T-helper 9 cell (primary cell): ENCODE data around the gene NEK7.

Source experiments
- DNase-seq: peaks from one replicate; pipeline ENCODE4 v3.0.0-alpha.2; 2020

NEK7 gene

DNA sequence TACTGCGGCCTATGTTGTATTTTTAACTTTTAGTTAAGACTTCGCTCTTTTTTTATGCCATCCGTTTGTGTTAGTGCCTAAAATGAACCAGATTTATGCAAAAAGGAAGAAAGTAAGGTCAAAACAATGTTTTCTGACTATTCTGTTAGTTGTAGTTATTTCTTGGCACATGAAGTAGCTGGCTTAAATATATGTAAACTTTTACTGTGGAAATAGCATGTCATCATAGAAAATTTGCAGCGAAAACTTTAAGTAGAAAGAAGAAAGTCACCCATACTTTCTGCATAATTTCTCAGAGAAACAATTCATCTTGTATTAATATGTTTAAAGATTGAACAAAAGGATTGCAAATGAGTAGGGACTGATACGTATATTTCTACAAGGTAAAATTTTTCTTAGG, 106.4 kb downstream of the NEK7 start:
- DNase-seq = no peak

DNA sequence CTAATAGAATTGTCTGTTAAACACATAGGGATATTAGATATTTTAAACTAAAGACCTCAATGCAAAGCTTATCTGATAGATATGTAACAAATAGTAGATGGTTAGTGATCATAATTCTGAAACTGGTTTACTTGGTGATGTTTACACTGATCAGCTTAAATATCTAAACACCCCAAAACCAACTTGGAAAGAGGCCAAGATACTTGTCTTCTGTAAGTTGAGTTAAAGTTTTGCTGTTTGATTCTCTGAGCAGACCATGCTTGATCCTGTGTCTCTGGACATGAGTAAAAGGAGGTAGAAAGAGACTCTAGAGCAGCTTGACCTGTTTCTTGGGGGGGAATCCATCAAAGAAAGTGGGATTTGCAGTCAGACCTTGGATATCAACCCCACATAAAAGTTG, 107.5 kb downstream of the NEK7 start:
- no peak for DNase-seq

DNA sequence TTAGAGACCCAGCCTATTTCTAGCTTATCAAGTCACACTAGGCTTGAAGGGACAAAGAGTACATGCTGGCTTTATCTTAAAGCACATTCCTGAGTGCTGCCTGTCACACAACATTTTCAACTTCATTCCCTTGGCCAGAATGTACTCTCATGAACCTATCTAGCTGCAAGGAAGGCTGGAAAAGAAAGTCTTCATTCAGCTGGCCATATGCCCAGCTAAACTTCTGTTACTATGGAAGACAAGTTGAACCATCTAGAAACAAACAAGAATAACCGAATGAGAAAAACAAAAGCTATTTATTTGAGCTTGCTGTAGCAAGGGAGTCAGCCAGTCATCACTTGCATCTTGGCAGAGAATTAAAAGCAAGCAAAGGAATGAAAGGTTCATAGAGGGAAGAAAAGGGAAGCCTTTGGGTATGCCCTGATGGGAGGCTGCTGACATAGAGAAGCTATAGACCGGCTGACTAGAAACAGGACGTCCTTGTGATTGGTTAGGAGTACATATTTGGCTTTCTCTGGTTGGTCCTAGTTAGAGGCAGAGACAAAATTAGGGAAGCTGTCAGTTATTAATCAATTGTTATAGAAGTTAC, 108.4 kb downstream of the NEK7 start:
- DNase-seq = no peak

DNA sequence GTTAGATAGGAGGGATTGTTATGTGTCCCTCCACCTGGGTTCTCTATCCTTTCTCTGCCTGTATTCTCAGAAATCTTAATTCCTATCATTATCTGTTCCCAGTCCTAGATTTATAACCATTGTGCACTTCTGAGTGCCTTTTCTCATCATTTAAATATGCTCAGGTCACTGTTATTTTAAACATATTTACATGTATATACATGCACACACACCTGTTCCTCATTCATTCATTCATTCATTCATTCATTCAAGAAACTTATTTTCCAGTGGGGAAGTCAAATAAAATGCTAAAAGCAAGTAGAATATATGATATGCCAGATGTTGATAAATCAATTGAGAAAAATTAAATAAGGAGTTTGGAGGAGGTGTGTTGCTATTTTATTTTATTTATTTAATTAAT, 110.3 kb downstream of the NEK7 start:
- no peak for DNase-seq

DNA sequence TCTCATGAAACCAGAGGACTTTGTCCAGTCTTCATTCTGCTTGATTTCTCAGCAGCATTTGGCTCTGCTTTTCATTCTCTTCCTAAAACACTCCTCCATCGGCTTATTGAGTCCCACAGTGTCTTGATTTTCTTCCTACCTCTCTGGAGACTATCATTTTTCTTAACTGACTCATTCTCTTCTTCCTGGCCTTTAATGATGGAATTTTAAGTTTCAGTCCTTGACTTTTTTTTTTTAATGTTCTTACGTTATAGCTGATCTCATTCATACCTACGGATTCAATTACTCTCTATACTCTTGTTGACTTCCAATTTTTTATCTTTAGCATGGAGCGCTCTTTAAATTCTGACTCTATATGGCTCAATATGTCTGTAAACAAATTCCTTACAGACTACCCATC, 111.1 kb downstream of the NEK7 start:
- DNase-seq = no peak

DNA sequence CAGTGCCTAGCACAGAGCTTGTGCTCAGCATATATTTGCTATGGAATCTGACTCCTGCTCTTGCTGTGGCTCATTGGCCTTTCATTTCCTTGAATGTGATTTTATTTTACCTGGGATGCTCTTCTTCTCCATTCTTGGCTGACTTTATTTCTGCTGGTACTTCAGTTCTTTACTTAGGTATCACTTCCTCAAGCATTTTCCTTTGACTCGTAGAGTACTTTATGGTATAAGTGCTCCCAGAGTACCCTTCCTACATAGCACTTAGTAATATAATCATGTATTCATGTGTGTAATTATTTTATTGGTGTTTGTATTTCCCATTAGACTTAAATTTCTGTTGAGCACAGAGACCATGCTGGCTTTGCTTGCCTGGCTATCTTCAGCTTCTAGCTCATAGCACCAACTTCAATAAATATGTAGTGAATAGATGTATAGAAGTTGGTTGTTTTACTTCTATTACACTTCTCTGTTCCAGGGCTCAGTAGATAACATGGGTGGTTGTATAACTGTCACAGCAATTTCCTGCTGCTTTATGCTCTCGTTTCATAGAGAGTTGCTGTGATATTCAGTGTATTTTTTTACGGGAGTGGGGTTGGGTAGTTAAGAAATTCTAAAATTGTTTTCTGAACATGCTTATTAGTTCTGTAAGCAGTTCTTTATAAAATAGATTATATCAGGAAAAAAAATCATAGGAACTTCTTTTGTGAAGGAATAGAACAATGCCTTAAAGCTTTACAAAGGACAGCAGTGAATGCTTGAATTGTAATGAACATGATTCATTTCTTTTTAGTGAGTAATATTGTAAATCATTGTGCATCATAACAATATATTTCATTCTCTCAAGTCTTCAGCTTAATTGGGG, 112.2 kb downstream of the NEK7 start:
- no peak for DNase-seq

DNA sequence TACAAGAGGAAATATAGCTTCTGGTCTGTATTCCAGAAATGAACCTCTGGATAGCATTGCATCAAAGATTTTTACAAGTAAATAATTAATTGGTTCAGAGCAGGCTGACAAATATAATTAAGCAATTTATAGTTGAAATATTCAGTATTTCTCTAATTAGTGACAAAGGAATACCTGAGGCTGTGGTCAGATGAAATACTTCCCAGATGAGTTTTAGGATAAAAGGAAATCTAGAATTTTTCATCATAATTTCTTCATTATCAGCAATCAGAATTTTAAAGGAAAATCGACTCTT, 112.8 kb downstream of the NEK7 start:
- no peak for DNase-seq

DNA sequence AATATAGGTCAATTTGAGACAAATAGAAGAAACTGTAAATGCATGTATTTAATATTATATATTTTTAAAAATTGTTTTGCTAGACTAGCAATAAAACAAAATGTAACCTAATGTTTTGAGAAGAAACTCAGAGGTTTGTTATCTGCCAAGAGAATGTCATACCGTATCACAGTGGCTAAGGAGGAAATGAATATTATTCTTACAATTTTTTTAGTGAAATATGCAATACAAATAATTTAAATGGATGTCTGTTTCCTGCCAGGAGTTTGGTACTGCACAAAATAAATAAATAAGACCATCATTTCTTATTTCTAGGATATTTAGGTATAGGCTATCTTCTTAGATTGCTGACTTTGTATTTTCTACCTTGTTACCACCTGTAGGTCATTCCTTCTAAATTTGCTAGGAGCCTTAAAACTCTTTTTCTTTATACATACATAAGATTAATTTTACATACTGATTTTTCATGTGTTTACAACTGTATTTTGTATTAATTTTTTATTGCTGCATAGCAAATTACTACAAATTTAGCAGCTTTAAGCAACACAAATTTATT, 113.6 kb downstream of the NEK7 start:
- no peak for DNase-seq

DNA sequence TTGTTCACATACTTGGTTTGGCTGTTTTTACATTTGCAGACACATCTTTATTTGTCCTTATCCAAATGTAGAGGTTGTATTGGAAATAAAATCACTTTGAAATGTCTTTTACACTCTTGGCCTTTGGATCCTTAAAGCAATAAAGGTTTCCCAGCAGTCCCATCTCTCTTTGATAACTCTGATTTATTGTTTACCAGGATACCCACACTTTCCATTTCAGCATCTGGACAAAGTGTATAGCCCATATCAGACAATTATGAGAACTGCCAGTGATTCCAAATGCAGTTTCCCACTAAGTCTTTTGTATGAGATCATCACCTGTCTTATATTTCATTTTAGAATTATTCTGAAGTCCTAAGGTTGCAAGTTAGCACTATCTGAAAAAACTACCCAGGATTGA, 114.7 kb downstream of the NEK7 start:
- DNase-seq = no peak

DNA sequence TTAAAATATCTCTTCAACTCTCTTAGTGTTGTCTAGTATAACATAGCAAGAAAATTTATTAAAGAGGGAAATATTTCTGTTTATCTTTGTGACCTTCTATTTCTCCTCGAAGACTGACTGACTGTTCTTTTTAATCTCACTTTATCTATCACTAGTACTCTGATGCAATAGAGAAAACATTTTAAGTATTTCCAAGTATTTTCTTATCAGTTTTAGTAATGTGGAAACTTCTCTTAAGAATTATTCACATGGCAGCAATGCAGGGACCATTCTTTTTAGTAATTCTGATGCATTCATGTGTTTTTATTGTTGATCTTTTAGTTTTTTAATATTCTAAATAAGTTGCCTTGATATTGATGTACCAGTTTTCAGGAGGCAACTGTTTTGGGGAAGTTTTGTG, 115.7 kb downstream of the NEK7 start:
- DNase-seq = no peak

DNA sequence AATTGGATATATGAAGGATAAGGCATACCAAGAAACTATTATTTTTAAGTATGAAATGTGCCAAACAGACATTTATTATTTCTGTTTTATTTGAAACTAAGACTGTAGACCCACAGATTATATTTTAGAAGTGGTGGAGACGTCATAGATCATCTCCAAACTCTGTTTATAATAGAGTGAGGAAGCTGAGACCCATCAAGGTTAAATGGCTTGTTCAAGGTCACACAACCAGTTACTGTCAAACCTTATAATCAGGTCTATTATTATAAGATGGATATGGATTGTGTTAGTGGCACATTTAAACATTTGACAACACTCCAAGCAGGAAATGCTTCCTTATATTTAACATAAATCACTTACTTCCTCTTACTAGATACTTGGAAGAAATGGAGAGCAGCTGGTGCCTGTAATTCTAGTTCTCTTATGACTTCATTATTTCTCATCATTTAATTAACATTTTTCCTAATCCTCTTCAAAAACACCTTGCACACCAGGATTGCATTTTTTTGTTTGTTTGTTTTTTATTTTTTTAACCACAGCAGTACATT, 117.0 kb downstream of the NEK7 start:
- no peak for DNase-seq

DNA sequence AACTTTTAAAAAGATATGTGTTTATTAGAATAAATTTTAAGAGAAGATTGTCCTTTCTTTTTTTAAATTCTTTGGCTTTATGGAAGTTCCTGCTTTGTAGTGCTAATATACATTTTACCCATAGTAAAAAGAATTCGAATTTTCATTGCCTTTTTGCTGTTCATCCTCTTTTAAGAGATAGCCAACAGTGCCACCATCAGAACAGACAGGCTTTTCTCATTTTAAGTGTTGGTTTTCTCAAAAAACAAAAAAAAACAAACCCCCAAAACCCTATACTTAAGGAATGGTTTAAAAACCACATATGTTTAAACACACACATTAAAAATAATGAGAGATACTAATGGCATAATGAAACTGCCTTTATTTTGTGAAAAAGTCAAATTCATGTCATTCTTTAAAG, 118.8 kb downstream of the NEK7 start:
- DNase-seq = no peak

DNA sequence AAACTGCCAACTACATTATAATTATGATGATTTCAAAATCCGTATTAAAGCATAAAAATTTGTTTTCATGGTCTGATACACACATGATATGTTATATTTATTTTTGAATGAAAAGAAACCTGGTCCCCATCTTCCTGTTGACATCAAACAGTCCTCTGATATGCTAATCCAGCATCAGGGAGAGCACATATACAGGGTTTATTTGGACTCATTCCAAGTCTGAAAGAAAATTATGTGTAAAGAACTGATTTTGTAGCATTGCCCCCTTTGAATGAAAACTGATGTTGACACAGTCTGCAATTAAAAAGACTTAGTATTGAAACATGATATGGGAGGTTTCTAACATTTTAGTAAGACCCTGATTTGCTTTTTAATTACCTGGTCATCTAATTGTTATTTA, 119.4 kb downstream of the NEK7 start:
- DNase-seq = no peak

DNA sequence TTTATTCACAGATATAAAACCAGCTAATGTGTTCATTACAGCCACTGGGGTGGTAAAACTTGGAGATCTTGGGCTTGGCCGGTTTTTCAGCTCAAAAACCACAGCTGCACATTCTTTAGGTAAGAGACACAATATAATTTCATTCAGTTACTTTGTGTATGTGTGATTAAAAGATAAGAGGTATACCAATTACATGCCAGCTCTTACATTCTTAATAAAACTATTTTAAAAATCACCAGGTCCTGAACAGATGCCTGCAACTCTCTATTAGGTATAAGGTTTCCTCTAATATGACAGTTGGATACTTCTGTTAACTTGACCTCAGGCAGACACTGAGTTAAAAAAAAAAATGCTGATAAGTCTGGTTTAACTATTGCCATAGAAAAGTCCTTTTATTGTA, 122.1 kb downstream of the NEK7 start:
- DNase-seq = no peak

DNA sequence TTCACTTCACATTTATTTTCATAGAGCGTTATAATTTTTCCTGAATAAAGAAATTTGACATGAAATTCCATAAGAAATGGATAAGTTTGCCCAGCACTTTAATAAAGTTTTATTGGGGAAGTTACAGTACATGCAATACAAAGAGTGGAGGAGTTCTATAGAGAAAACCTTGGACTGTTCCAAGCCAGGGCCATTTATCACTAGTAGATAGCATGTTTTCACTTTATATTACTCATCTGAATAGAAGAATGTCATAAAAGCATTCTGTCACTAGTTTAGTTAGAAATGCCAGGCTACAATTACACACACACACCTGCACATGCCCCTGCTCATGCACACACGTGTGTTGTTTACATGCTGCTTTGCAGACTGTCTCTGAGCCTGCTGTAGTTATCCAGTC, 123.3 kb downstream of the NEK7 start:
- DNase-seq = no peak

DNA sequence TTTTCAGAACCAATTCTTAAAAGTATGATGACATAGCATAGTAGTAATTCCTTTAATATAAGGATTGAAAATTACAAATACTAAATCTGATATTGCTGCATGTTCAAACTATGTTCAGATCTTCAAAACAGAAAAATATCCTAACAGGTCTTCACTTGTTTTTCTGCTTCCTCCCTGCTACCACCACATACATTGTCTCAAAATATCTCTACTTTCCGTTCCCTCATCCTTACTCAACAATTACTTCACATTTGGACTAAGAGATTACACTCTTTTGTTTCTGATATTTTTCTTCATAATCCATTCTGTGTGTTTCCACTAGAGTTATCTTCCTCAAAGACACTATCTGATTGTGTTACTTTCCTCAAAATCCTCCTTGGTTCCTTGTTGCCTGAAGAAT, 125.1 kb downstream of the NEK7 start:
- no peak for DNase-seq

DNA sequence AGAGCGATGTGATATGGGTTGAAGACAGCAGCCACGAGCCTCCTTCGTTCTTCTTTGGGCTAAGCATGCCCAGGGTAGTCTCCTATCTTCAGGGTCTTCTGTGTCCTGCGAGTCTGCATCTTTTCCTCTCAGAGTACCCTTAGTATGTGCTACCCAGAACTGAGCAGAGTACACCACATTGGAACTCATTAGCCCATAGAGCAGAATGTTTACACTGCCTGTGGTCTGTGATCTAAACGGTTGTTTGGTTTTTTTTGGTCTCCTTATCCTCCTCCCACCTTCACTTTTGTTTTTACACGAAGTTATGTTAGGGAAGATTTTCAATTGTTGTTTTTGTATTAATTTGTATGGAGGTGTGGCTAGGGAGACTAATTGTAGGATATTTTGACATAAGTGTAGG, 126.4 kb downstream of the NEK7 start:
- no peak for DNase-seq

DNA sequence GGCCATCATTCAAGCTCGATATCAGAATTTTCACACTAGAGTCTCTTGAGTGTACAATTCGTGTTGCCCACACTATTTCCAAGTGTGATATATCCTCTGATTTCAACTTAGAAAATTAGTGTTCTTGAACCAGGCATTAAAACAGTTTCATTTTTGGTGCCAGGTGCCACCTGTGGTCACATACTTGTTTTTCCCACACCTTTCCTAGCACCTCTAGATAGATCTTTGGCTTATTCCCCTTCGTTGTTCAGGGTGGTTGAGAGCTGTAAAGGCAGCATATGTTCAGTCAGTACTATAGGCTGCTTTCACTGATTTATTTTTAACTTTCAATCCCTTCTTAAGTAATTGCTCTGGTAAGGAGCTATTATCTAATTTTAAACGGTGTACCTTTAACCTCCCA, 131.1 kb downstream of the NEK7 start:
- no peak for DNase-seq

DNA sequence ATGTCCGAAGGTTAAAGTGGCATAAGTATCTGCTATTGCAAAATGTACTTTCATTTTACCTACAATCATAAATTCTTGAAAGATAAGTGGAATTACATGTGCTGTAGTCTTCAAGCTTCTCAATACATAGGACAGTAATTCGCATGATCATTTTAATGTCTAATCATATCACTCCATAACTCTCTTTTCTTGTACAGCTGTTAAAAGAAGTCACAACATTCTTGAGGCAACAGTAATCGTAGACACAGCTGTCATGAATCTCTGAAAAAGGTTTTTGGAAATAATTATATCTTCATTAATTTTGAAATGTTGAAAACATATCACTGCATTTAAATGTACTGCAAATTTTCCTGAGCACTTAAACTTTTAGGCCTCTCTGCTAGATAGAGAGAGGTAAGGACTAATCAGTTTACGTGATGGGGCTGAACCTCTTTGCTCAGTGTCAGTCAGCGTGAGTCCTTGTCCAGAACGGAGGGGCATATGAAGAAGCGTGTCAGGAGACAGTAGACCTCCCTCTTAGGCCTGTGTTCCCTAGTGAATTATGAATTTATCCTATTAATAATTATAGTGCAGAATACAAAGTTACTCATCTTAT, 133.4 kb downstream of the NEK7 start:
- no peak for DNase-seq

DNA sequence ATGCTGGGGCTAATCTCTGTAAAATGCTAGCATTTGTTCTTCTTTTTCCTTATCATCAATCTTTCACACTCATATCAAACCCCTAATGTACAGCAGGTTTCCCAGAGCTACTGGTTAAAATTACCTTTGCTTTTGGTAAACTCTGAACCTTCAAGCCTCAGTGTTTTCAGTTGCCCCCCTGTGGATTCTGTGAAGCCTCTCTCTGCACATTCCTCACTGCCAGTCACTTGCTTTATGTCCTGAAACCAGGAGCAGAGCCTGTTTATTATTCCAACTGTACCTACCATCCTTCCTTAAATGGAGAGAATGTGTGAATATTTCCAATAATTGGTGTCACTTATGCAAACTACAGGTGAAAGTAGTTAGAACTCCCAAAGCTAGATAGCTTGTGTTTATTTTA, 134.2 kb downstream of the NEK7 start:
- no peak for DNase-seq

DNA sequence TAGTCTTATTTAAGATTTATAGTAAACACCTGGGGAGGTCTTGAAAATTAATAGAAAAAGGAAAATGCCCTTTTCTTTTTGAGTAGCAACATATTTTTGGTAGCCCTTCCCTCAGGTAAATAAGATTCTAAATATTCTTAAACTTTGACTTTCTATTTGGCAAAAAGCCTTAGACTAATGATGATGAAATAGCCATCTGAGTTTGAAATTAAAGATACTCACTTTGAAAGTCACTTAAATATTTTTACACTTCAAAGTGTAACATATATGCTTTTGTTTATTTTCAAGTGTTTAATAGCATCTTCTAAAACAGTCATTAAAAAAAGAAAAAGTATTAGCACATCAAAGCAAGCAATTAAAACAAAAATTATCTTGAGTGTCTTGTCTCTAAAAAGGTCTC, 135.1 kb downstream of the NEK7 start:
- DNase-seq = no peak

DNA sequence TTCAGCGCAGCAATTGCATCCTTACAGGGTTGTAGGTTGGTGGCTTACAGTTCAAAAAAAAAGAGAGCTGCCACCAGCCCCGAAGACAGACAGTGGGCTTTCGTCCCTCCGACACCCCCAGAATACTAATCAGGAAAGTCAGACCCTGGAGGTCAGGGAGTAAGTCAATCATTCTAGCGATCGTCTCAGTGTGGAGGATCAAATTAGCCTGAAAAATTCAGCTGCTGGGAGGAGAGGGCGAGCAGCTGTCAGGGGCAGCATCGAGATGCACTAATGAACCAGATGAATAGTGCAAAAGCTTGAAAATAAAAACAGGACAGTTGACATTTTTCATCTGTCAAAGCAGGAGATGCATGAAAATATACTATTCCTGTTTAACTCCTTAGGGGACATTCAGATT, 138.4 kb downstream of the NEK7 start:
- no peak for DNase-seq

DNA sequence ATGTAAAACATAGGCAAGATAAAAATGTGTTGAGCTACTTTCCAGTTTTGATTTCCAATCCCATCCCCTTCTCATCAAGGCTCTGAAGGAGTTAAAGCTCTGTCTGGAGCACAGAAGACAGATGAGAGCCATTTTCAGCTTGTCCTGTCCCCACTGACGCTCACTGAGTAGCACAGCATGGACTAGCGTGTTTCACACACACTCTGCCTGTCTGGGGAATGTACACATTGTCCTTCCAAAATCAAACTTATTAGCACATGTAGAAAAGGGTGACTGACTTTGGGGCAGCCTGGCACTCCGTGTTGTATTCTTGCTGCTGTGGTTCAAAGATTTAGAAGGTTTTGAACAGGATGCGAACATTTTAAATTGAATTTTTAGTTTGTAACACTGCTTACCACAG, 139.2 kb downstream of the NEK7 start:
- no peak for DNase-seq

DNA sequence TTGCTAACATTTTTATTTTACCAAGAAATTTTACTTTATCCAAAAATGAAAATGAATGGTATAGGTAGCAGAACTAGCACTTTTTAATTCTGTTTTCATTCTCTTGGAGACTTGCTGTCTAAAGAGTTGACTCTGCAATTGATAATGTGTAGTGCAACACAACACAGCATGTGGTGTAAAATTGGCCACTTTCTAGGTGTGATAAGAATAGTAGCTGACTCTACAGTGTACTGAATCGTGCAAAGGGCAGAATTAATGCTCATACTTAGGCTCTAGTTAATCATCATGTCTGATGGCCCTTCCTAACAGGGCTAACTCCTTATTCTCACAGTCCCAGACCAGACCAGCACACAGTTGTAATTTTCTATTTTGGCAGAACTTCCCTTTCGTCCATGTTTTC, 140.5 kb downstream of the NEK7 start:
- DNase-seq = no peak
